ENCODE results near the gene SDC4.

Gene SDC4

DNA sequence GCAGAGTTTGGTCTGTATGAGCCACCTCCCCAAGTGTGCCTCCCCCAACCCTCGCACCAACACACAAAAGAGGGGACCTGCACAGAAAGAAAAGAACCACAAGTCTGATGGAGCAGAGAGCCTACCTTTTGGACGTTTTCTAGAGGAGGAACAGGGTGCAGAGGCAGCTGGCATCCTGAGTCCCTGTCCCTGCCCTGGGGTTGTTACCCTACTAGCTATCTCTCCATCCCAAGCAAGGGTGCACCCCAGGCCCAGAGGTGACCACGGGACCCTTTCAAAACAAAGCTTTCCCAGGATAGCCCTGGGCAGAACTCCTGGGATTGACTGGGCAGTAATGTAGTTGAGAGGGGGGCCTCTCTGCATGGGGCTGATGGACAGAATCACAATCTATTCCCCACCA lies 30.4 kb downstream of the SDC4 start:
- FAIRE-seq, result no peak

DNA sequence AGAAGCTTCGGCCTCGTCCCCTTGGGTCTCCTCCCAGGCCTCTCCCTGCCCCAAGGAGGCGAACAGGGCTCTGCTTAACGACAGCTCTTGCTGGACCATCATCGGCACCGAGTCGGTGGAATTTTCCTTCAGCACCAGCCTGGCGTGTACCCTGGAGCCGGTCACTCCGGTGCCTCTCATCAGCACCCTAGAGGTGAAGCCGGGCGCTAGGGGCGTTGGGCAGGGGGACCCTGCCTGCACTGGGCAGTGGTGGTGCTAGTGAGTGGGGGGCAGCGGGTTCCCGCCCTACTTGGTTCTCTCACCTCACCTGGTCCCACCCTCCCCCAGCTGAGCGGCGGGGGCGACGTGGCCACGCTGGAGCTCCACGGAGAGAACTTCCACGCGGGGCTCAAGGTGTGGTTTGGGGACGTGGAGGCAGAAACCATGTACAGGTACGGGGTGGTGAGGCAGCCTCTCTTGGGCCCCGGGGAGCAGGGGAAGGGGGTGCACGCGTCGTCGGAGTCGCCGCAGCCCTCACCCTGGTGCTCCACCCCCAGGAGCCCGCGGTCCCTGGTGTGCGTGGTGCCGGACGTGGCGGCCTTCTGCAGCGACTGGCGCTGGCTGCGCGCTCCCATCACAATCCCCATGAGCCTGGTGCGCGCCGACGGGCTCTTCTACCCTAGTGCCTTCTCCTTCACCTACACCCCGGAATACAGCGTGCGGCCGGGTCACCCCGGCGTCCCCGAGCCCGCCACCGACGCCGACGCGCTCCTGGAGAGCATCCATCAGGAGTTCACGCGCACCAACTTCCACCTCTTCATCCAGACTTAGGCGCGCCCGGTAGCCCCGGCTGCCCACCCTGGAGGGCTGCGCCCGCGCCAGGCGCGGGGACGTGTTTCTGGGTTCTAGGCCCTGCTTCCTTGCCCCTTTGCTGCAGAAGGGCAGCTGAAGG lies 31.8 kb downstream of the SDC4 start:
- FAIRE-seq, result no peak

DNA sequence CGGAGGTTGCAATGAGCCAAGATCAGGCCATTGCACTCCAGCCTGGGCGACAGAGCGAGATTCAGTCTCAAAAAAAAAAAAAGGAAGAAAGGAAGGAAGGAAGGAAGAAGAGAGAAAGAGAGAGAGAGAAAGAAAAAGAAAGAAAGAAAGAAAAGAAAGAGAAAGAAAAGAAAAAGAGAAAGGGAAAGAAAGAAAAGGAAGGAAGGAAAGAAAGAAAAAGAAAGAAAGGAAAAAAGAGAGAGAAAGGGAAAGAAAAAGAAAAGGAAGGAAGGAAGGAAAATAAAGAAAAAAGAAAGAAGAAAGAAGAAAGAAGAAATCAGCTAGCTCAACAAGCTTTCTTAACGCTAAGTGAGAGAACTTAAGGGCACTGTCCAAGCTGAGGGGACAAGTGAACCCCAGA lies 32.6 kb downstream of the SDC4 start:
- no peak for FAIRE-seq

DNA sequence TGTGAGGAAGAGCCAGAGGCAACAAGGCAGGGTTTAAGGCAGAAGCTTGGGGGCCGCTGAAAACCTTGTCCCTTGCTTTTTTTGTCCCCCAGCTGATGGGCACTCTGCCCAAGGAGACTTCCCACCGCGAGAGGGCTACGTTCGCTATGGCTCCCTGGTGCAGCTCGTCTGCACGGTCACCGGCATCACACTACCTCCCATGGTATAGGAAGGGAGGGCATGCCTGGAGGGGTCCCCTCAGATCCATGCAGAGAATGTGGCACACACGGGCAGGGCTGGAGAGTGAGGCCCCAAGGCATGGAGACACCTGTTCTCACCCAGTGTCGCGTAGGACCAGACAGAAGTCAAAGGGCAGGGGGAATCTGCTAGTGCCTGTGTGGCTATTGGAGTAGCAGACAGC lies 34.3 kb downstream of the SDC4 start:
- FAIRE-seq, result no peak

DNA sequence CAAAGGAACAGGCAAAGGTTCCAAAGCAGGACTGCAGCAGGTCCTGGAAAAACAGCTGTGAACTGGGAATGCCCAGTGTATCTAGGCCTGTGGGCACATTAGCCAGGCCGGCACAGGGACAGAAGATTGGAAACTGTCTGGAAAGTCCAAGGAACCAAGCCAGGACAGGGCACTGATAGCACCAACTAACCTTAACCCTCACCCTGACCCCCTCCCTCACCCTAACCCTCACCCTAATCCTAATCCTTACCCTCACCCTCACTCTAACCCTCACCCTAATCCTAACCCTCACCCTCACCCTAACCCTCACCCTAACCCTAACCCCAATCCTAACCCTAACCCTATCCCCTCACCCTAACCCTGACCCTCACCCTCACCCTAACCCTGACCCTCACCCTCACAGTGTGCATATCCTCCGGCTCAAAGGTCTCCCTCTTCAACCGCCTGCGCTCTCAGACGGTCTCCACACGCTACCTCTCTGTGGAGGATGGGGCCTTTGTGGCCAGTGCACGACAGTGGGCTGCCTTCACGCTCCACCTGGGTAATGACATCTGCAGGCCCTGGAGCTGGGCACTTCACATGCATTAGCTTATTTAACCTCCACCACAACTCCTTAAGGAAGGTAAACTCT lies 35.0 kb downstream of the SDC4 start:
- FAIRE-seq, result no peak

DNA sequence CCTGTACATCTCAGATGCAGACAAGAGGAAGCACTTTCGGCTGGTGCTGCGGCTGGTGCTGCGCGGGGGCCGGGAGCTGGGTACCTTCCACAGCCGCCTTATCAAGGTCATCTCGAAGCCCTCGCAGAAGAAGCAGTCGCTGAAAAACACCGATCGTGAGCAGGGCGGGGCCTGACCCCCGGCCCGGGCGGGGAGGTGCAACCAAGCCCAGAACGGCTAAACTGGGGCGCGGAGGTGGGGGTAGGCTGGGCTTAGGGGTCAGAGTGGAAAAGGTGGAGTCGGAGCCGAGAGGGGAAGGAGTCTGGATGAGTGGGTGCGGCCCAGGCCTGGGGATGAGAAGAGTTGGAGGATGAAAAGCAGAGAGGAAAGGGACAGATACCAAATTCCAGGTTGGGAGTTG lies 36.0 kb downstream of the SDC4 start:
- no peak for FAIRE-seq

DNA sequence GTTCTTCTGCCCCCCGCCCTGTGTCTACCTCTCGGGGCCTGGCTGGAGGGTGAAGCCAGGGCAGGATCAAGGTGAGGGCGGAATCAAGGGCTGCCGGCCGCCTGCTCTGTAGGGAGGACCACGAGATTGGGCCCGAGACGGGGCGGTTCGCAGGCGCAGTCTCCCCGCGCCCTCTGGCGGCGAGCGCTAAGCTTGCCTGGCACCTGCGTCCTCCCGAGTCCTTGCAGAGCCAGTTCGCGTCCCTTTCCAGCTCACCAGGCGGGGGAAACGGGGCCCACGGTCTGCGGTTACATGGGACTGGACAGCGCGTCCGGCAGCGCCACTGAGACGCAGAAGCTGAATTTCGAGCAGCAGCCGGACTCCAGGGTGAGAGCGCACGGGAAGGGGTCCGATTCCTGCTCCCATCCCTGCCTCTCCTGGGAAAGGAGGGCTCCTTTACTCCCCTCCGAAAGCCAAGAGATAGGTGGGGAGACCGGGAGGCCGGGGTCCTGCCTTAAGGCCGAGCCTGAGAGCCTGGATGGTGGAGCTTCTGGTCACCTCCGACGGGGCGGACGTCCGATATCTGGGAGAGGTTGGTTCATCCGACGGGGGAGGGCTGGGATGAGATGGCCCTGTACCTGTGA lies 36.5 kb downstream of the SDC4 start:
- no peak for FAIRE-seq

DNA sequence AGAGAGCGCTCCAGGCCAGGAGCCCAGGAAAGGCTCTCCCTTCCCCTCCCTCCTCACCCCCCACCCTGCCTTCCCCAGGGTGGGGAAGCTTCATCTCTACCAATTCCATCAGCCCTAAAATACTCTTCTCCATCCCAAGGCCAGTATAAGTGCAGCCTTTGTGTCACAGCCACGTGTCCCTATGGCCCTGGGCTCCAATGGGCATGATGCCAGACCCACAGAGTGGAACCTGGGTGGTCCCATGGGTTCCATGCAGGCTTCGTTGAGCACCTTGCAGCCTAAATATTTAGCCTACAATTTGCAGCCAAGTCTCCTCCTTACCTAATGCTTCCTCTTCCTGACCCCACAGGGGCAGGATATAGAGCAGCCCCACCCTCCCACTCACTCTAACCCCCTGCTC lies 39.1 kb downstream of the SDC4 start:
- no peak for FAIRE-seq

DNA sequence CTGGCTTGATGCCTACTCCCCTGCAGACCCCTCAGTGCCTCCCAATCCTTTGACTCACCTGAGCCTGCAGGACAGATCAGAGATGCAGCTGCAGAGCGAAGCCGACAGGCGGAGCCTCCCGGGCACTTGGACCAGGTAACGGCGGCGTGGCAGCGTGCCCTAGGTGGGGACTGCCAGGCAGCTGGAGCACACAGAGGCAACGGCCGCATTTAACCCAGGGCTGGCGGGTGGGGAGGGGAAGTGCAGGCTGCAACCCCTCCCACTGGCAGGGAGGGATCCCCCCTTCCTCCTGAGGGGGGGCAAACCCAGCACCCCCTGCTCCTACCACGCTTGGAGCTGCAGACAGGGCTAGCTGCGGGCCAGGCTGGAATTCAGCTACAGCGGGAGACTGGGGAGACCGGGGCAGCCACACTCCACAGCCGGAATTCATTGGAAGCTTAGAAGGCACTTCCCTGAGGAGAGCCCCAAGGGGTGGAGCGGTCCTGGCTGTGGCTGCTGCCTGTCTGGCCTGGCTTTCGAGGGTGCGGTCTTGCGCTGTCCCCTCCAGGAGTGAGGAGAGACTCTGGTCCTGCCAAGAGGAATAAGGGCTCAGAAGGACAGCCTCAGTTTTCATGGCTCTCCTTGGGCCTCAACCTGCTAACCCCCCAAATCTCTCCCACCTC lies 40.0 kb downstream of the SDC4 start, which contains the start of gene MATN4:
TSS of gene MATN4 (minus strand) at position 183 of the 662 bp plus-strand sequence. CDS start 2,717 bp downstream, outside the sequence.
- FAIRE-seq, result no peak

DNA sequence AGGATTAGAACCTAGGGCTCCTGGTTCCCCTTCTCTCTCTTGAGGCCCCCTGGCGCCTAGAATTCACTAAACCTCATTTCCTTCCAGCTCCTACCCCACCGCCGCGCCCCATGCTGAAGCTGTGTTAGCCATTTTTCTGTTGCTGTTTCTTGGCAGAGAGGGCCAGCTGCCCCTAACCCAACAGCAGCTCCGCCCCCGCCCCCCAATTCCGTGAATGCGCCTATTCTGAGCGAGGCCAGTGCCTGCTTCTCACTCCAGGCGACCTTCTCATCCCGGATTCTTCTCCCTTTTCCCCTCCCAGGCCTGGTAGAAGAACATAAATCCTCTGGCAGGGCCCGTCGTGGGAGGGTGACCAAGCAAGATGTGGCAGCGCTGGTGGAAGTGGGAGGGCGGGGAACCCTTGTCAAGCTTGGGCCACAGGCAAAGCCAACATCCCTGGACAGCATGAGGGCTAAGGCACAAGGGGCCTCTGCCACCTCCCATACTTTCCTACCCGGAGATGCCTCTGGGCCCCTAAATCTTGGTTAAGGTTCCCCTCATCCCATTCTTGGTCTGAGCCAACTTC lies 41.1 kb downstream of the SDC4 start:
- no peak for FAIRE-seq

DNA sequence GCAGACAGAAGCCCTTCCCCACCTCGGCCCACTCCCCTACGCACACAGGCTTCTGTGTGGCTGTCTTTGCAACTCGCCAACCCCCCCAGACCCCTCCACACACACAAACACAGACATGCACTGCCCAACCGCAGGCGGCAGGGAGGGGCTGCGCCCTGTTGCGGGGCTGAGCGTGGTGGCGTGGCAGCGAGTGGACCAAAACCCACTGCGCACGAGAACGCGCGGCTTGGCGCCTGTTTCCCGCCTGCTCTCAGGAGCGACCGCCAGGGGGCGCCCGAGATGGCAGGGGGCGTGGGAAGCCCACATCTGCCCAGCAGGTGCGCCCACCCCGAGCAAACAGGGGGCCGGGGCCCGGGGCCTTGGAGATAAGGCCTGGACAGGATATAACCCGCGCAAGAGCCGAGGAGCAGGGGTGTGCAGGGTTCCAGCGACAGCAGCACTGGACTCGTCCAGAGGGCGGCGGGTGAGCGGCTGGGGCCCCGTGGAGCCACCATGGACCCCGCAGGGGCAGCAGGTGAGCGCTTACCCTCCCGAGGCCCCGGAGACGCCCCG lies 41.7 kb downstream of the SDC4 start, which contains the start of gene RBPJL:
TSS of gene RBPJL (plus strand) at position 410 of the 552 bp plus-strand sequence. CDS start at position 493, 83 bp downstream.
- no peak for FAIRE-seq

DNA sequence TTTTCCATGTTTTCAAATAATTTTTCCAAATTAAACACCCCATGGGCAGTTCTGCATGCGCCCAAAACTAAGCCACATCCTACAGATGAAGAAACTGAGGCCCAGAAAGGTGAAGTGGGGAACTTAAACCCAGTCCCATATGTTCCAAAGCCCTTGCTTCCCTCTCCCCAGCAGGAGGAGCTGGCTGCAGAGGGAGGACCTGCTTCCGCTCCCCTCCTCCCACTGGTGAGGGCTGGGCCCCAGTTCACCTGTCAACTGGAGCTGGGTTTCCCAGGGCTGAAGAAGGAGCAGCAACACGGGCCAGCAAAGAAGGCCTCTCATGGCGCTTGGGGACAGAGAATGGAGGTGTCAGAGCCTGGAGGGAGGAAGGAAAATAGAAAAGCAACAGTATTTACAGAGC lies 43.0 kb downstream of the SDC4 start:
- no peak for FAIRE-seq

DNA sequence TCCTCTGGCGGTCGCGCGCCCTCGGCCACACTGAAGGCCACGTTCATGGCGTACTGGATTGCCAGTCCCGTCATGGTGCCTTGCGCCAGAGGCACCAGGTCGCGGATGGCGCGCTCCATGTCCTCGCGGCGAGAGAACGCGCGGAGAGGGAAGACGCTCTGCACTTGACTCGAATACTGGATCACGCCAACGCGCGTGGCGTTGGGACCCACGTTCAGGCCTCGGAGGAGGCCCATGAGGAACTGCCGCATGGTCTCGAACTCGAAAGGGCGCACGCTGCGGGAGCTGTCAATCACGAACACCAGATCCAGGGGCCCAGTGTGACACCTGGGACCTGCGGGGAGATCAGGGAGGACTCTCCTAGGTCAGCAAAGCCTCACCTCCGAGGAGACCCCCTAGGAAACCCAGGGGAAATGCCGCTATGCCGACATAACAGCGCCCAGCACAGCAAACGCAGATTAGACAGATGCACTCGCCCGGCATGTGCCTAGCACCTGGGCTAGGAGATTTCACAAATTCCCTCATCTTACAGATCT lies 43.7 kb downstream of the SDC4 start:
- no peak for FAIRE-seq

DNA sequence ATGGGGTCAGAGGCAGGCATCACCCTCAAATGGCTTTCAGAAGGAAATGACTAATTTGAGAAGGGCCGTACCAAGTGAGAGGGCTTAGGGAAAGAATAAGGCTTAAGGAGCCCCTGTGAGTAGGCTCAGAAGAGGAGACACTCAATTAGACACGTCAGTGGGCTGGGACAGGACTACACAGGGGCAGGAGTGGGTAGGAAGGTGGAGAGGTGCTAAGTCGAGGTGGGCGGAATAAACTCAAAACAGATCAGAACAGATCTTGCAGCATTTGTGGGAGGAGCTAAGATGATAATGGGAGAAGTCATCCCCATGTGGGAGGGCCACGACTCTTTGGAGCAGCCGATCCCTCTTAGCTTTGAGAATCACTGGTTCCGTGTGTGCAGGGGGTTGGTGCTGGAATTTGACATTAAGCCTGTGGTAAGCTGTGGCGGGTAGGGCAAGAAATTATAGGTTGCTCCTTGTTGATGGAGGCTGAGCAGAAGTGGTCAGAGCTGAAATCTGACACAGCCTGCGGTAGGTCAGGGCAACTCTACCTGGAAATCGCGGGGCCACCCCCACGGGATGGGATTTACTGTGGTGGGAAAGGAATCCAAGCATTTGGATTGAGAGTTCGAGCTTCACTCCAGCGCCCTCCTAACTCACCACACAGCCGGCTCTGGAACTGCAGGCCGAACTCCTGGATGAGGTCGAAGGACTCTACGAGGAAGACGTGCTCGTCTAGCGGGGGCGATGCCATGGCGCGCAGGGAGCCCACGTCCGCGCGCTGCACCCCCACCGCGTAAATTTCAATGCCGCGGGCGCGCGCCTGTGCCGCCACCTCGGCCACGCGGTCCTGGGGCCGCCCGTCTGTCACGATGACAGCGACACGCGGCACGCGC lies 44.4 kb downstream of the SDC4 start:
- FAIRE-seq, result no peak

DNA sequence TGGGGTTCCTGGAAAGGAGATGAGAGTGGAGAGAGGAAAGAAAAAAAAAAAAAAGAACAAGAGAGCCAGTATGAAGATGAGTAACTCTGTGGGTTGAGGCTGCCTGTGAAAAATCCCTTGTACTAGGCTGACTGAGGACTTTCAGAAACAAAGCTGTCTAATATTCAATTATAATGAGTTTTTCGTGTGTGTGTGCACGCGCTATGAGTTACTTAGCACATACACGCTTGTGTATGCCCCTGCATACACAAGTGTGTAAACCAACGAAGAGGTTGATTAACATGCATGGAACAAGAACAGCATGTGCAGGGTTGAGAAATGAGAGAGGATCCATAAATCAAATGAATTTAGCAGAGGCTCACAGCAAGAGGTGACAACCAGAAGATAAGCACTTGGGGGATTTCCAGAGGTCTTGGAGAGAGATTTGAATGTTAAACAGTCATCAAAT lies 46.4 kb downstream of the SDC4 start:
- FAIRE-seq, result no peak

DNA sequence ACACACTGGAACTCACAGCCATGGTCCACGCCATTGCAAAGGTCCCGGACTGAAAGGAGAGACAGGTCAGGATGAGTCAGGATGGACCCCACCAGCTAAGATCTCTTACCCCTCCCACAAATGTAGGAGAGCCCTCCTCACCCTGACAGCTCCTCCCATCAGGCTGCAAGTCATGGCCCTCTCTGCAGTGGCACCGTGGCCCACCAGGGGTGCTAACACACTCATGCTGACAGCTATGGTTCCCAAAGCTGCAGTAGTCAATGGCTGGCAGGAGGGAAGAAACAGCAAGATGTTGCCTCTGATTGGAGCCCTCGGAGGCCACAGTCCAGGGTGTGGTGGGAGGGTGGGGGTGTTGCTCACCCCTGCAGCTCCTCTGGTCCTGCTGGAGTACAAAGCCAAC lies 47.3 kb downstream of the SDC4 start:
- no peak for FAIRE-seq

DNA sequence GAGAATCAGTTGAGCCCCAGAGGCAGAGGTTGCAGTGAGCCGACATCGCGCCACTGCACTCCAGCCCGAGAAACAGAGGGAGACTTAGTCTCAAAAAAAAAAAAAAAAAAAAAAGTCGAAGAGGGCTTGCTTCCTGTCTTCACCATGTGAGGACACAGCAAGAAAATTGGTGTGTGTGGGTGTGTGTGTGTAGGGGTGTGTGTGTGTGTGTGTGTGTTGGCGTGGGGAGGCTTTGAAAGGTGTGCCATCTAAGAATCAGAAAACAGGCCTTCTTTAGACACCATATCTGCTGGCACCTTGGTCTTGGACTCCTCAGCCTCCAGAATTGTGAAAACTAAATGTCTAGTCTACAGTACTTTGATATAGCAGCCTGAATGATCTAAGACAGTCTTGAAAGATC lies 48.4 kb downstream of the SDC4 start:
- no peak for FAIRE-seq

DNA sequence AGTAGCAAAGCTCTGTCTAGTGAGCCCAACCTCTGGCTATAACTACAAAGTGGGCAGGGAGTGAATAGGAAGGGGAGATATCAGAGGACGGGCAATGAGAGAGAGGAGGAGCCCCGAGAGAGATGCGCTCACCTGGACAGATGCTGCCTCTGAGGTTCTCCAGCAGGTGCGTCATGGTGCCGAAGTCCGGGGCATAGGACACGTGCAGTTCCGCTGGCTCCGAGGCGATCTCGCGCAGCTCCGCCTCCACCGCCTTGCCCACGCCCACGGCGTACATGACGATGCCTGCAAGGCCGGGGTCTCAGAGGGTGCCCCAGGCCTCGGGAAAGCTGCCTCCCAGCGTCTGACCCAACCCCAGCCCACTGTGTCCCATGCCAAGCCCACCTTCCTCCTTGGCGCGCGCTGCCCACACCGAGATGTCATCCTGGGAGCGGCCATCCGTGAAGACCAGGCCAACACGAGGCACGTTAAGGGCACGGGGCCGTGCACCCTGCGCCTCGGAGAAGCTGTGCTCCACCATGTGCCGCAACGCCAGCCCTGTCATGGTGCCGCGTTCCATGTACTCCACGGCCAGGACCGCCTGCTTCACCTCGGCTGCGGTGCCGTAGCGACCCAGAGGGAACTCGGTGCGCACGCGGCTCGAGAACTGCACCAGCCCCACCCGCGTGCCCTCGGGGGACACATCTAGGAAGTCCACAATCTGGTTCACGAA lies 50.3 kb downstream of the SDC4 start:
- FAIRE-seq, result no peak

DNA sequence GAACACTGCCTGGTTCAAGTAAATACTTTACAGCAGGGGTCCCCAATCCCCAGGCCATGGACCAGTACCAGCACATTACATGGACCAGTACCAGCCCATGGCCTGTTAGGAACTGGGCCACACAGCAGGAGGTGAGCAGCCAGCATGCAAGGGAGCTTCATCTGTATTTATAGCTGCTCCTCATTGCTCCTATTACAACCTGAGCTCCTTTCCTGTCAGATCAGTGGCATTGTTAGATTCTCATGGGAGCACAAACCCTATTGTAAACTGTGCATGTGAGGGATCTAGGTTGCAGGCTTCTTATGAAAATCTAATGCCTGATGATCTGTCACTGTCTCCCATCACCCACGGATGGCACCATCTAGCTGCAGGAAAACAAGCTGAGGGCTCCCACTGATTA lies 53.6 kb downstream of the SDC4 start:
- no peak for FAIRE-seq

DNA sequence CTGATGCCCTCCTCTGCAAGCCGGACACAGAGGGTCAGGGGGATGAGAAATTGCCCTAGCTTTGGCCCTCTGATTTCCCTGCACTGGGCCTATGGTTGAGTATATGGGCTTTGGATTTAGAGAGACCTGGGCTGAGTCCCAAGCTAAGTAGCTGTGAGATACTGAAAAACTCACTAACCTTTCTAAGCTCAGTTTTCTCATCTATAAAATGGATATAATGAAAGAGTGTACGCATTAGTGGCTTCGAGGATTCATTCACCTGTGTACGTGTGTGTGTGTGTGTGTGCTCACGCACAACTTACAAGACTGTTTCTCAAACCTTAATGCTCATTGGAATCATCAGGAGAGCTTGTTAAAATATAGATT lies 54.2 kb downstream of the SDC4 start:
- no peak for FAIRE-seq
